Heart right ventricle (tissue), 16 donors: Measurements from ENCODE around the gene C16orf74. TPM values are rescaled to one million over a fixed set of nuclear protein-coding genes. Genes with fewer than 3 reads are reported as not detected.
A peak's percentile ranks its signal among the peaks of the same experiment; 100 is the strongest.

ENCODE experiments used
- ATAC-seq, 8 donors: fragments of 200-7000 bp; cut with Tn5 transposase; one replicate each; pipeline ENCODE4 v1.9.1; 2020; ENCODE audit warnings: mild to moderate bottlenecking in 8 of 8, moderate library complexity in 8 of 8, moderate number of reproducible peaks in 1 of 8
- DNase-seq, 2 donors: peaks; one replicate each; pipeline ENCODE4 v3.0.0-alpha.2; 2020
- H3K27ac ChIP-seq, 10 donors: fragments of 200-600 bp; sonication (generic) in 2 of 10; one replicate each; pipeline versions ENCODE4 v1.5.0 to v1.8.0; 2020 to 2022; ENCODE audit warnings: mild to moderate bottlenecking in 3 of 10
- H3K27me3 ChIP-seq, 7 donors: fragments of 200-600 bp; one replicate each; pipeline ENCODE4 v1.8.0; 2021 to 2022; ENCODE audit warnings: mild to moderate bottlenecking in 2 of 7
- H3K36me3 ChIP-seq, 9 donors: fragments of 200-600 bp; sonication (generic) in 1 of 9; one replicate each; pipeline versions ENCODE4 v1.5.0 to v1.8.0; 2020 to 2022; ENCODE audit warnings: mild to moderate bottlenecking in 2 of 9
- H3K4me1 ChIP-seq, 9 donors: fragments of 200-600 bp; sonication (generic) in 1 of 9; one replicate each; pipeline versions ENCODE4 v1.5.0 to v1.8.0; 2020 to 2022; ENCODE audit warnings: mild to moderate bottlenecking in 4 of 9
- H3K4me3 ChIP-seq, 10 donors: fragments of 200-600 bp; sonication (generic) in 2 of 10; one replicate each; pipeline versions ENCODE4 v1.5.0 to v1.8.0; 2020 to 2022; ENCODE audit warnings: mild to moderate bottlenecking in 7 of 10, moderate library complexity in 2 of 10
- H3K9me3 ChIP-seq, 11 donors: fragments of 200-600 bp in 10 of 11; sonication (generic) in 2 of 11; one replicate each; pipeline versions ENCODE4 v1.5.0 to v1.8.0; 2013 to 2022; ENCODE audit warnings: mild to moderate bottlenecking in 2 of 11, control low read depth in 1 of 11, moderate library complexity in 1 of 11
- WGBS, 2 donors: extraction: QIAGEN DNeasy Blood & Tissue Kit; methylation state at CpG; one replicate each; pipeline ENCODE4 v1.1.7; 2013; ENCODE audit warnings: inconsistent platforms in 1 of 2; 5-methylcytosine and 5-hydroxymethylcytosine counted together
- intact Hi-C, 10 donors: fragments of 100-400 bp; cut with DNase I; formaldehyde crosslinking; loops; one replicate each; pipeline versions ENCODE4 v1.11.1 to v1.14.2; 2022
- polyA plus RNA-seq, 2 donors: library from polyadenylated mRNA; stranded (reverse); fragments of 200-250 nt; gene quantifications; one replicate each; pipeline ENCODE4 v1.2.3, GENCODE V29; 2013
- total RNA-seq, 10 donors: library from RNA; stranded (reverse); fragmentation: NEBNext Ultra II Directional in 3 of 10; extraction: Animal tissue kit (Norgen Biotek cat#: 25700) in 3 of 10; gene quantifications; one replicate each; pipeline versions ENCODE4 v1.2.1 to v1.2.4, GENCODE V29; 2021 to 2023
- TF ChIP-seq, protein P1 (sequence below), 9 donors: fragments of 200-600 bp; sonication (generic) in 2 of 9; IDR thresholded peaks; one replicate each; pipeline versions ENCODE4 v1.5.0 to v1.8.0; 2021 to 2022; ENCODE audit warnings: antibody characterized with exemption in 9 of 9, mild to moderate bottlenecking in 5 of 9, moderate library complexity in 1 of 9
- donor health status: Arrhythmogenic right ventricular cardiomyopathy.
- donor health status: ischemic (EF 13 %, LVEDD 7.1; RV severe dilation, severe dysfunction).
- donor health status: healthy with polysubstance abuse.
- donor health status: DM: no; HTN: yes; CAD: no.
- donor health status: DM: no; HTN: no; CAD: no.
- donor health status: ischemic (EF 25% LVEDD 6.9; RV normal size, moderate dysfunction).
- donor health status: ischemic (EF 25% LVEDD 5.7; RV mildly dilated, moderate dysfunction).
- donor health status: healthy.
- donor health status: DM: yes; HTN: yes; CAD: no.
- donor health status: Ischemic cardiomyopathy.
- donor health status: ischemic (EF 35%, LVEDD 5.7; RV mildly dilated, moderate dysfunction).
- donor health status: nonischemic (EF 11% LVEDD 7.7; RV severe dilation, severe dysfunction).
- donor health status: DM: yes; HTN: yes; CAD: no.
- donor health status: PGD.
- donor health status: ischemic (EF 29% LVEDD 5.4; RV normal size, mild dysfunction).
- donor health status: nonischemic (EF 23%, LVEDD 6.1; RV moderate dilation, normal function).

The C16orf74 gene
- total and polyA plus RNA-seq, 12 donors = 0.56 to 6.5 (median 1.2) TPM

DNA sequence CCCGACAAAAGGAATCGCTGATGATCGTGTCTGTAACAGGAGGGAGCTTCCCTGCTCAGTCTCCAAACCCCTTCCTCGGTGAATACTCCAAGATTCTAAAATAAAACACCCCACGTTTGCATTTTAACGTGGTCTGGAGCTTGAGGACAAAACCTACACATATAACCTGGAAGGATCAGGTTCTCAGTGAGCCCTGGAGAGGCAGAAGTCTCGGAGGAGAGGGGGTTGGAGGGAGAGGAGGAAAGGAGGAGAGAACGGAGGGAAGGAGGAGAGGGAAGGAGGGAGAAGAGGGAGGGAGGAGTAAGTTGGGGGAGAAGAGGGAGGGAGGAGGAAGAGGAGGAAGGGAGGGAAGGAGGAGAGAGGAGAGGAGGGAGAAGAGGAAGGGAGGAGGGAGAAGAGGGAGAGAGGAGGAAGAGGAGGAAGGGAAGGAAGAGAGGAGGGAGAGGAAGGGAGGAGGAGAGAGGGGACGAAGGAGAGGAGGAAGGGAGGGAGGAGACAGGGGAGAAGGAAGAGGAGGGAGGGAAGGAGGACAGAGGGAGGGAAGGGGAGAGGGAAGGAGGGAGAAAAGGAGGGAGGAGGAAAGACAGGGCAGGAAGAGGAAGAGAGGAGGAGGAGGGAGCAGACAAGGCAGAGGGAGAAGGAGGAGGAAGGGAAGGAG, 34.7 kb downstream of the C16orf74 start:
- H3K9me3 ChIP-seq = peaks cover 0 to 11% (median 5%) of the 10 kb centered on the region in 11 donors
- DNase-seq (no peak), ATAC-seq (peak in 1 of 8 donors; percentile 10)
- H3K4me1 ChIP-seq = peaks cover 0 to 35% (median 21%) of the 10 kb centered on the region in 9 donors
- no peaks in the 10 kb centered on the region for H3K36me3 ChIP-seq
- no peak overlapping the region for H3K4me3 ChIP-seq
- TF ChIP-seq, protein P1, sequence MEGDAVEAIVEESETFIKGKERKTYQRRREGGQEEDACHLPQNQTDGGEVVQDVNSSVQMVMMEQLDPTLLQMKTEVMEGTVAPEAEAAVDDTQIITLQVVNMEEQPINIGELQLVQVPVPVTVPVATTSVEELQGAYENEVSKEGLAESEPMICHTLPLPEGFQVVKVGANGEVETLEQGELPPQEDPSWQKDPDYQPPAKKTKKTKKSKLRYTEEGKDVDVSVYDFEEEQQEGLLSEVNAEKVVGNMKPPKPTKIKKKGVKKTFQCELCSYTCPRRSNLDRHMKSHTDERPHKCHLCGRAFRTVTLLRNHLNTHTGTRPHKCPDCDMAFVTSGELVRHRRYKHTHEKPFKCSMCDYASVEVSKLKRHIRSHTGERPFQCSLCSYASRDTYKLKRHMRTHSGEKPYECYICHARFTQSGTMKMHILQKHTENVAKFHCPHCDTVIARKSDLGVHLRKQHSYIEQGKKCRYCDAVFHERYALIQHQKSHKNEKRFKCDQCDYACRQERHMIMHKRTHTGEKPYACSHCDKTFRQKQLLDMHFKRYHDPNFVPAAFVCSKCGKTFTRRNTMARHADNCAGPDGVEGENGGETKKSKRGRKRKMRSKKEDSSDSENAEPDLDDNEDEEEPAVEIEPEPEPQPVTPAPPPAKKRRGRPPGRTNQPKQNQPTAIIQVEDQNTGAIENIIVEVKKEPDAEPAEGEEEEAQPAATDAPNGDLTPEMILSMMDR (IDR thresholded peaks at IDR 0.05) = no peak
- intact Hi-C loops = loop anchor here (5.0 to 10.0 kb wide), 8 partner anchors 39 to 601 kb away; partner anchors contain the start of gene CIBAR2 (in 1 of the 10)
- peaks cover 0 to 7% (median 0%) of the 10 kb centered on the region in 7 donors for H3K27me3 ChIP-seq
- H3K27ac ChIP-seq = no peak overlapping the region
- 35 to 39% methylated on average over 9 of the region's 9 CpGs for WGBS, 2 donors

DNA sequence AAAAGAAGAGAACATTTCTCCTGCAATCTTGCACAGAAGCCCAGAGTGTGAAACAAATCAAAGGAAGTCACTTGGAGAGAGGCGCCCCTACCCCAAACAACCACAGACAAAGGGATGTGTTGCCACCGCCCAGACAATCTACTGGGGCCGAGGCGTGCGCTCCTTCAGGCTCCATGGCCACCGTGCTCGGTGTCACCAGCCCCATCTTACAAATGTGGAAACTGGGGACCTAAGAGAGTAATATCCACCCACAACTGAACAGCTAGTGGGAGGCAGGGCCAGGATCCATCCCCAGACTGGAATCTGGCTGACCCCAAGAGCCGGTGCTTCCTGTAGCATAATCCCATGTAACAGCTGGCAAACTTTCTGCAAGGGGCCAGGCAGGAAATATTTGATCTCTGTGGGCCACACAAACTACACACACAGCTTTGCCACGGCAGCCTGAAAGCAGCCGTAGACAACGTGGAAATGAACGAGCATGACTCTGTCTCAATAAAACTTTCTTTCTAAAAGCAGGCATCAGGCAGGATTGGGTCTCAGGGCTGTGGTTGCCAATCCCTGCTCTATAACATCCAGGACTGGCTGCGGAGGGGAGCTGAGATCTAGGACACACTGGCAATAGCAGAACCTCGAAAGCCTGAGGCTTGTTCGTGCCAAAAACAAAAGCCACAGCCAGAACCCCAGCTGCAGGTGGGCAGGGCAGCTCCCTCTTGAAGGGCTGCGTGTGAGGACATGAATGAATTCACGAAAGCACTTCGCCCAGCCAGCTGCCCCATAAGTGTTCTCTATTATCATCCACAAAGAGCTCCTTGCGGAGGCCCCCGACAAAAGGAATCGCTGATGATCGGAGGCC, 35.5 kb downstream of the C16orf74 start:
- peaks cover 0 to 7% (median 0%) of the 10 kb centered on the region in 7 donors for H3K27me3 ChIP-seq
- H3K4me3 ChIP-seq = no peak overlapping the region
- WGBS, 2 donors = 50 to 62% methylated on average over 22 of the region's 22 CpGs
- no peaks in the 10 kb centered on the region for H3K36me3 ChIP-seq
- intact Hi-C loops = loop anchor here (5.0 to 10.0 kb wide), 8 partner anchors 38 to 601 kb away; partner anchors contain the start of gene CIBAR2 (in 1 of the 10)
- ATAC-seq (no peak), DNase-seq (no peak)
- no peak overlapping the region for H3K27ac ChIP-seq
- peaks cover 0 to 11% (median 5%) of the 10 kb centered on the region in 11 donors for H3K9me3 ChIP-seq
- peaks cover 0 to 35% (median 21%) of the 10 kb centered on the region in 9 donors for H3K4me1 ChIP-seq
- TF ChIP-seq, protein P1 (IDR thresholded peaks at IDR 0.05) = no peak

DNA sequence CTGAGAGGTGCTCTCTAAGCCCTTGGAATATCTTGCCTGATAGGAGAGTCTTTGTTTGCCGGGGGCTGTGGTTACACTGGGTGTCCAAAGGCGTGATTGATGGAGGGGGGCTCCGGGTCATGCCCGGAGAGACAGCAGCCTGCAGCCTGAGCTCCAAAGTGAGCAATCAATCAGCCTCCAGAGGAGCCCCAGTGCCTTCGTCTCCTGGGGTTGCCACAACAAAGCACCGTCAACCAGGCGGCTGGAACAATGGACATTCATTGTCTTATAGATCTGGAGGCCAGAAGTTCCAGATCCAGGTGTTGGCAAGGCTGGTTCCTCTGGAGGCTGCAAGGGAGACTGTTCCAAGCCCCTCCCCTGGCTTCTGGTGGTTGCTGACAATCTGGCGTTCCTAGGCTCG, 38.1 kb downstream of the C16orf74 start:
- Histone ChIP-seq H3K27me3 (peaks cover 0 to 7% (median 0%) of the 10 kb centered on the region in 7 donors), H3K27ac (no peak overlapping the region), H3K4me3 (no peak overlapping the region), H3K9me3 (peaks cover 0 to 11% (median 5%) of the 10 kb centered on the region in 11 donors), H3K4me1 (peaks cover 0 to 28% (median 18%) of the 10 kb centered on the region in 9 donors), H3K36me3 (no peaks in the 10 kb centered on the region)
- intact Hi-C loops = loop anchor here in 8 of 10 donors (10.0 kb wide), 4 partner anchors 318 to 598 kb away; partner anchors contain the start of gene CIBAR2 (in 1 of the 8)
- TF ChIP-seq, protein P1 (IDR thresholded peaks at IDR 0.05) = no peak
- 56 to 58% methylated on average over 9 of the region's 9 CpGs for WGBS, 2 donors
- DNase-seq (no peak), ATAC-seq (no peak)

DNA sequence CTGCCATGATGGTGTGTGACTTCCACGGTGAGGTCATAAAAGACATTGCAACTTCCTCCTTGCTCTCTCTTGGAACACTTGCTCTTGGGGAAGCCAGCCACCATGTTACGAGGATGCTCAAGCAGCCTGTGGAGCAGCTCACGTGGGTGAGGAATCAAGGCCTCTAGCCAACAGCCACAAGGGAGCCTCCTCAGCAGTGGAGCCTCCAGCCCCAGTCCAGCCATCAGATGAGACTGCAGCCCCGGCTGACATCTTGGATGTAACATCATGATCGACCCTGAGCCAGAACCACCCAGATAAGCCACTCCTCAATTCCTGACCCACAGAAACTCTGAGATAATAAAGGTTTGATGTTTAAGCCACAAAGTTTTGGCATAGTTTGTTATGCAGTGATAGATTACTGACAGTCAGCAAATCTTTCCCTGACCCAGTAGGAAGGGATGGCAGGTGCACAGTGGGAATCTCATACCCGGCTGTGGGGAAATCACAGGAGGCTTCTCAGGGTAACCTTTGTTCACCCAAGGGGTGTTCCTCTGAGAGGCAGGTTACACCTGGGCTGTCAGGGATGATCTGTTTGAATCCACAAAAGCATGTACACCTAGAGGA, 38.8 kb downstream of the C16orf74 start:
- Histone ChIP-seq H3K27ac (no peak overlapping the region), H3K27me3 (peaks cover 0 to 5% (median 0%) of the 10 kb centered on the region in 7 donors), H3K4me3 (no peak overlapping the region), H3K9me3 (peaks cover 0 to 11% (median 5%) of the 10 kb centered on the region in 11 donors), H3K4me1 (peaks cover 0 to 21% (median 11%) of the 10 kb centered on the region in 9 donors), H3K36me3 (no peaks in the 10 kb centered on the region)
- intact Hi-C loops = loop anchor here in 8 of 10 donors (10.0 kb wide), 4 partner anchors 317 to 597 kb away; partner anchors contain the start of gene CIBAR2 (in 1 of the 8)
- ATAC-seq = no peak
- no peak for DNase-seq
- WGBS, 2 donors = 94 to 95% methylated on average over 6 of the region's 6 CpGs
- TF ChIP-seq, protein P1 (IDR thresholded peaks at IDR 0.05) = no peak
